Measurements from ENCODE around the gene HDLBP. TPM values are rescaled to one million over a fixed set of nuclear protein-coding genes. Genes with fewer than 3 reads are reported as not detected.

Gene HDLBP
- 1,015 and 1,103 TPM in 2 replicates for total RNA-seq

GRCh38 chr2:241315093-241315878, at the start of gene HDLBP:
HDLBP (minus strand) TSS chr2:241315672; CDS start chr2:241266869, 48,803 bp downstream.

GRCh38 chr2:241355983-241356870, 40.8 kb upstream of the HDLBP start, which contains the start of gene FARP2:
FARP2 (plus strand) TSS chr2:241356285; CDS start chr2:241373108, 16,823 bp downstream.

GRCh38 chr2:241315879-241316631, 583 bp upstream of the HDLBP start, which contains the start of gene SEPTIN2:
SEPTIN2 (plus strand) TSS chr2:241315925; CDS start chr2:241324233, 8,308 bp downstream.

GRCh38 chr2:241188361-241189092, 126.9 kb downstream of the HDLBP start, which contains the start of gene ANO7:
ANO7 (plus strand) TSS chr2:241188677; CDS start chr2:241190064, 1,387 bp downstream.

Other genes starting within 250 kb of the HDLBP start
- gene MTERF4, start 213.4 kb downstream of the HDLBP start, total RNA-seq = 22.6 and 25.7 TPM in 2 replicates
- 2.3 and 7.7 TPM in 2 replicates for gene PASK, start 166.2 kb downstream of the HDLBP start, total RNA-seq
- 53.3 and 126 TPM in 2 replicates for gene PPP1R7, start 165.2 kb downstream of the HDLBP start, total RNA-seq
- gene ANO7, start 127.0 kb downstream of the HDLBP start, total RNA-seq = 0.38 and 0.85 TPM in 2 replicates
- 419 and 451 TPM in 2 replicates for gene SEPTIN2, start 253 bp upstream of the HDLBP start, total RNA-seq
- 33.8 and 40.3 TPM in 2 replicates for gene FARP2, start 40.6 kb upstream of the HDLBP start, total RNA-seq
- 187 and 198 TPM in 2 replicates for gene STK25, start 192.9 kb upstream of the HDLBP start, total RNA-seq
- 20.1 and 24.8 TPM in 2 replicates for gene BOK, start 243.1 kb upstream of the HDLBP start, total RNA-seq